K562 (cell line): Measurements from ENCODE around the gene DLGAP1. TPM values are rescaled to one million over a fixed set of nuclear protein-coding genes. Genes with fewer than 3 reads are reported as not detected.

Experiments used
- ZNF12 ChIP-seq: sonication (generic); formaldehyde crosslinking; IDR thresholded peaks from 2 replicates; pipeline ENCODE4 v1.4.0; 2020; ENCODE audit warnings: mild to moderate bottlenecking, missing genetic modification reagents
- ZNF644 ChIP-seq: fragments of 200-800 bp; sonication (Bioruptor generic); IDR thresholded peaks from 2 replicates; pipeline ENCODE4 v1.6.1; 2016; ENCODE audit warnings: low read depth, missing genetic modification characterization, missing compliant biosample characterization
- polyA plus RNA-seq, 8 experiments: library from polyadenylated mRNA; depleted of rRNA in 4 of 8; stranded (reverse) in 5 of 8; unstranded in 3 of 8; fragments of >200 nt; fragmentation: Nextera tagmentation in 2 of 8; fragmentation: Illumina TruSeq in 1 of 8; extraction: Ambion mirVana in 2 of 8; extraction: Trizol in 1 of 8; gene quantifications; 2 replicates each; pipeline versions ENCODE4 v1.2.1 to v1.2.3, GENCODE V29; 2011 to 2014; ENCODE audit warnings: inconsistent platforms in 1 of 8, missing spikeins in 1 of 8
- total RNA-seq, 7 experiments: library from RNA; depleted of rRNA in 6 of 7; stranded (reverse); fragments of >200 nt in 6 of 7; fragmentation: Illumina TruSeq in 2 of 7; extraction: Trizol in 2 of 7; gene quantifications; 2 replicates each; pipeline versions ENCODE4 v1.2.1 to v1.2.3, GENCODE V29; 2011 to 2021; ENCODE audit warnings: low replicate concordance in 1 of 7
- TF ChIP-seq, protein P1 (sequence below): fragments of 450-650 bp; IDR thresholded peaks from 2 replicates; pipeline ENCODE4 v1.6.1; 2016; ENCODE audit warnings: mild to moderate bottlenecking, moderate library complexity

The DLGAP1 gene
- total and polyA plus RNA-seq, 9 of the 15 experiments (the other 6 are each of a cell fraction or from before 2014, with no cell fraction given): 0.04 to 0.22 (median 0.08) TPM

DNA sequence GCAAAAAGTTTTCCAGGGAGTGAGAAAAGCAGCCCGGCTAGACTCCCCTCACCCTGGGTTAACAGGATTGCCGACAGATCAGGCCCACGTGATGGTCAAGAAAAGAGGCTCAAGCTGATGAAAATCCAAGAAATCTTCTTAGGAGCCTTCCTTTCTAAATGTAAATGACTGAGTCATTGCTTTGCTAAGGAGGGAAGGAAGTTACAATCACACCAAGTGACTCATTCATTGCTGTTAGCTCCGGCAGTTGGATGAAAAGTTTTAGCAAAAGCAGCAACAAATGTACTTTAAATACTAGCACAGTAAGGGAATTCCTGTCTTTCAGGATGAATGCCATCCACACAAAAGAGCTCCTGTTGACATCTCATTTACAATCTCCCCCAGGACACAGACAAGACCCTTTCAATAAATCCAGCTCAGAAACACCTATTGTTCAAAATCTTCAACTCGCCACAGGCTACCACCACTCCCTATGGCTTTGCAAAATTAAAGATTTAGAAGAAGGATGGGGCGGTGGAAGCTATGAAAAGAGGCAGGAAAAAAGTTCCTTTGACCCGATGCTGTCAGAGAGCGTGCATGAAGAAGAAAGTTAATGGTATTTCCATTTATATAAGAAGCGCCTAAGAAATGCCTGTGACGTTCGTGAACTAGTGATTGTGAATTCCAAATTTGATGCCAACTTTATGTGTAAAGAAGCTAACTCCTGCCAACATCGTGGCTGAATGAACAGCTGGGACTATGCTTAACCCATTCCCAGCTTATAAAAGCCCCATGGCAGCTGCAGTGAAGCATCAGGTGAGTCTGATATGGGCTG is 851.5 kb downstream of the DLGAP1 start (continued):
- TF ChIP-seq, protein P1, sequence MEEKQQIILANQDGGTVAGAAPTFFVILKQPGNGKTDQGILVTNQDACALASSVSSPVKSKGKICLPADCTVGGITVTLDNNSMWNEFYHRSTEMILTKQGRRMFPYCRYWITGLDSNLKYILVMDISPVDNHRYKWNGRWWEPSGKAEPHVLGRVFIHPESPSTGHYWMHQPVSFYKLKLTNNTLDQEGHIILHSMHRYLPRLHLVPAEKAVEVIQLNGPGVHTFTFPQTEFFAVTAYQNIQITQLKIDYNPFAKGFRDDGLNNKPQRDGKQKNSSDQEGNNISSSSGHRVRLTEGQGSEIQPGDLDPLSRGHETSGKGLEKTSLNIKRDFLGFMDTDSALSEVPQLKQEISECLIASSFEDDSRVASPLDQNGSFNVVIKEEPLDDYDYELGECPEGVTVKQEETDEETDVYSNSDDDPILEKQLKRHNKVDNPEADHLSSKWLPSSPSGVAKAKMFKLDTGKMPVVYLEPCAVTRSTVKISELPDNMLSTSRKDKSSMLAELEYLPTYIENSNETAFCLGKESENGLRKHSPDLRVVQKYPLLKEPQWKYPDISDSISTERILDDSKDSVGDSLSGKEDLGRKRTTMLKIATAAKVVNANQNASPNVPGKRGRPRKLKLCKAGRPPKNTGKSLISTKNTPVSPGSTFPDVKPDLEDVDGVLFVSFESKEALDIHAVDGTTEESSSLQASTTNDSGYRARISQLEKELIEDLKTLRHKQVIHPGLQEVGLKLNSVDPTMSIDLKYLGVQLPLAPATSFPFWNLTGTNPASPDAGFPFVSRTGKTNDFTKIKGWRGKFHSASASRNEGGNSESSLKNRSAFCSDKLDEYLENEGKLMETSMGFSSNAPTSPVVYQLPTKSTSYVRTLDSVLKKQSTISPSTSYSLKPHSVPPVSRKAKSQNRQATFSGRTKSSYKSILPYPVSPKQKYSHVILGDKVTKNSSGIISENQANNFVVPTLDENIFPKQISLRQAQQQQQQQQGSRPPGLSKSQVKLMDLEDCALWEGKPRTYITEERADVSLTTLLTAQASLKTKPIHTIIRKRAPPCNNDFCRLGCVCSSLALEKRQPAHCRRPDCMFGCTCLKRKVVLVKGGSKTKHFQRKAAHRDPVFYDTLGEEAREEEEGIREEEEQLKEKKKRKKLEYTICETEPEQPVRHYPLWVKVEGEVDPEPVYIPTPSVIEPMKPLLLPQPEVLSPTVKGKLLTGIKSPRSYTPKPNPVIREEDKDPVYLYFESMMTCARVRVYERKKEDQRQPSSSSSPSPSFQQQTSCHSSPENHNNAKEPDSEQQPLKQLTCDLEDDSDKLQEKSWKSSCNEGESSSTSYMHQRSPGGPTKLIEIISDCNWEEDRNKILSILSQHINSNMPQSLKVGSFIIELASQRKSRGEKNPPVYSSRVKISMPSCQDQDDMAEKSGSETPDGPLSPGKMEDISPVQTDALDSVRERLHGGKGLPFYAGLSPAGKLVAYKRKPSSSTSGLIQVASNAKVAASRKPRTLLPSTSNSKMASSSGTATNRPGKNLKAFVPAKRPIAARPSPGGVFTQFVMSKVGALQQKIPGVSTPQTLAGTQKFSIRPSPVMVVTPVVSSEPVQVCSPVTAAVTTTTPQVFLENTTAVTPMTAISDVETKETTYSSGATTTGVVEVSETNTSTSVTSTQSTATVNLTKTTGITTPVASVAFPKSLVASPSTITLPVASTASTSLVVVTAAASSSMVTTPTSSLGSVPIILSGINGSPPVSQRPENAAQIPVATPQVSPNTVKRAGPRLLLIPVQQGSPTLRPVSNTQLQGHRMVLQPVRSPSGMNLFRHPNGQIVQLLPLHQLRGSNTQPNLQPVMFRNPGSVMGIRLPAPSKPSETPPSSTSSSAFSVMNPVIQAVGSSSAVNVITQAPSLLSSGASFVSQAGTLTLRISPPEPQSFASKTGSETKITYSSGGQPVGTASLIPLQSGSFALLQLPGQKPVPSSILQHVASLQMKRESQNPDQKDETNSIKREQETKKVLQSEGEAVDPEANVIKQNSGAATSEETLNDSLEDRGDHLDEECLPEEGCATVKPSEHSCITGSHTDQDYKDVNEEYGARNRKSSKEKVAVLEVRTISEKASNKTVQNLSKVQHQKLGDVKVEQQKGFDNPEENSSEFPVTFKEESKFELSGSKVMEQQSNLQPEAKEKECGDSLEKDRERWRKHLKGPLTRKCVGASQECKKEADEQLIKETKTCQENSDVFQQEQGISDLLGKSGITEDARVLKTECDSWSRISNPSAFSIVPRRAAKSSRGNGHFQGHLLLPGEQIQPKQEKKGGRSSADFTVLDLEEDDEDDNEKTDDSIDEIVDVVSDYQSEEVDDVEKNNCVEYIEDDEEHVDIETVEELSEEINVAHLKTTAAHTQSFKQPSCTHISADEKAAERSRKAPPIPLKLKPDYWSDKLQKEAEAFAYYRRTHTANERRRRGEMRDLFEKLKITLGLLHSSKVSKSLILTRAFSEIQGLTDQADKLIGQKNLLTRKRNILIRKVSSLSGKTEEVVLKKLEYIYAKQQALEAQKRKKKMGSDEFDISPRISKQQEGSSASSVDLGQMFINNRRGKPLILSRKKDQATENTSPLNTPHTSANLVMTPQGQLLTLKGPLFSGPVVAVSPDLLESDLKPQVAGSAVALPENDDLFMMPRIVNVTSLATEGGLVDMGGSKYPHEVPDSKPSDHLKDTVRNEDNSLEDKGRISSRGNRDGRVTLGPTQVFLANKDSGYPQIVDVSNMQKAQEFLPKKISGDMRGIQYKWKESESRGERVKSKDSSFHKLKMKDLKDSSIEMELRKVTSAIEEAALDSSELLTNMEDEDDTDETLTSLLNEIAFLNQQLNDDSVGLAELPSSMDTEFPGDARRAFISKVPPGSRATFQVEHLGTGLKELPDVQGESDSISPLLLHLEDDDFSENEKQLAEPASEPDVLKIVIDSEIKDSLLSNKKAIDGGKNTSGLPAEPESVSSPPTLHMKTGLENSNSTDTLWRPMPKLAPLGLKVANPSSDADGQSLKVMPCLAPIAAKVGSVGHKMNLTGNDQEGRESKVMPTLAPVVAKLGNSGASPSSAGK: no peak
- TF ChIP-seq ZNF12 (CRISPR knock-in tag) (no peak), ZNF644 (tag) (no peak)
